NCI-H2171 (cell line): ENCODE results near the gene HS2ST1.

Experiments used
- DNase-seq: peaks from one replicate; lab custom pipeline; 2025; lab: John Stamatoyannopoulos, UW

HS2ST1 gene

GRCh38 chr1:87115317-87115890 is 201.0 kb downstream of the HS2ST1 start:
- DNase-seq: no peak

DNA sequence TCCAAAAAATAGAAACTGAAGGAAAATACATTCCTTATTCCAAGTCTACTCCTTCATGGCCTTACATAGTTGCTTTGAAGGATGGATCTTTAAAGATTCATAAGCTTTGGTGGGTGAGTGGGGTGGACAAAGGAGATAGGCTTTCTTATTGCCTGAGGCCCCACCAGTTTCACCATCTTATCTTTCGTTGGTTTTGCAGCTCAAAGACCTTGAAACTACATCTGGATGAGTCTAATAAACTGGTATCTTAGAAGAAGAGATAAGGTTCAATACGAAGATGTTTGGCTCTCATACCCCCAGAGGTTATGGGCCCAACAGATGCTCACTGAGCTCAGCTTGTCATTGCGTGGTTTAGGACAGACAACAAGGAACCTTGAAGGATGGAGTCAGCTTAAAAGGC is 201.5 kb downstream of the HS2ST1 start:
- DNase-seq: no peak

DNA sequence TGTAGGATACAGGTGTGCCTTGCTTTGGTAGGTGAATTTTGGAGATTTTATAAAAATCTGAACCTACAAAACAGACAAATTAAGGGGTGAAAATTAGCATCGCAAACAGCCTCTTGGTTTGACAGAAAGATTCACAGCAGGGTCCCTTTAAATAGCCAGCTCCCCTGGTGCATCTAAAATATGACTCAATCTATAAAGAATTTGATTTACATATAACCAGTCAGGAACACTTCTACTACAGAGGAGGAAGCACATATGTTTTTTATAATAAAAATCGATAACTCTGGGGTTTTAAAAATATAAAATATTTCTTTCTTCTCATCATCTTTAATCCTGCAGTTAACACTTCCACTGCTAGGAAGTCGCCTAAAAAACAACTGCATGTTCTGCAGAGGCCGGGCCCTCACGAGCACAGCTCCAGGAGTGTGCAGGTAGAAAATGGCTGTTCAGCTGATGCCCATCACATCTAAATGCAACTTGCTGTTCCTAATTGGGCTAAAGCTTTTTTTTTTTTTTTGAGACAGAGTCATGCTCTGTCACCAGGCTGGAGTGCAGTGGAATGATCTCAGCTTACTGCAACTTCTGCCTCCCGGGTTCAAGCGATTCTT is 203.4 kb downstream of the HS2ST1 start:
- no peak for DNase-seq

DNA sequence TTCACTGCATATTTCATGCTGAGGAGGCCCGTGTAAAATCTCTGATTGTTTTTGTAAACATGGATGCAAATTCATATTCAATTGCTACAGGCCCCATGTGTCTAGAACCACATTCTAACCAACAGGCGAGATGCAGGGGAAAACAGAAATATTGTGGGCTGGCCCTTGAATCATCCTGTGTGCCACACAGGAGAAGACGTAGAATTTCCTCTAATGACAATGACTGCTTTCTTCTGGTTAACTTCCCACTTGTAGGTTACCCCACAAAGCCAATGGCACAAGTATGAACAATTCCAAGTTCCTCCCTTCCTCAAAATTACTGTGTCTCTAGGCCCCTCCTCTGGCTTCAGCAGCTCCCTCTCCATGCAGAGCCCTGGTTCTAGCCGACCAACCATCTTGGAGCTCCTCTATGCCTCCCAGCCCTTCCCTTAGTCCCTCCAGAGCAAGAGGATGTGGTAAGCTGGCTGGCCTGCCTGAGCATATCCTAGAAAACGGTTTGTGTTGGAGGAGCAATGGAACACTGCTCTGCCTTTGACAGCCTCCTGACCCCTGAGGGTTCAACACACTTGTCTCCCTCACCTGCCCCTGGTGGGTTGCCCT is 205.2 kb downstream of the HS2ST1 start:
- DNase-seq: no peak

DNA sequence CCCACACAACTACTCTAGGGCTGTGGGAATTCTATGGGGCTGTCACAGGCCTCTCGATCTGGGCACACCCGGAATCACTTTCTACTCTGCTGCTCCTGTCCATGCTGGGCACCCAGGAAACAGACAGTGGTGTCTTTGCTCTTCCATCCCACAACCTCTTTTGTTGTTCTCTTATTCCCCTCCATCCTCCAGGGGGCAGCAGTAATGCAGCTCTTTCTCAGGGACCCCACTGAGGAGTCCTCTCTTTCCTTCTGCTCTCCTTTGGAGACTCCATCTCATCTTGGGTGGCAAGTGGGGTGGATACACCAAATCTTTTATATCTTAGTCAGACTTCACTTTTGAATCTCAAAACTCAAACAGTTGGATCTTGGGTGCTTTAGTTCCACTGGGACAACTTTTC is 206.3 kb downstream of the HS2ST1 start:
- no peak for DNase-seq

- DNase-seq: no peak
Observed at GRCh38 chr1:87121711-87122163, 207.3 kb downstream of the HS2ST1 start.

- no peak for DNase-seq
Observed at GRCh38 chr1:87122243-87122642, 207.8 kb downstream of the HS2ST1 start.

GRCh38 chr1:87123610-87124009 is 209.2 kb downstream of the HS2ST1 start:
- no peak for DNase-seq

DNA sequence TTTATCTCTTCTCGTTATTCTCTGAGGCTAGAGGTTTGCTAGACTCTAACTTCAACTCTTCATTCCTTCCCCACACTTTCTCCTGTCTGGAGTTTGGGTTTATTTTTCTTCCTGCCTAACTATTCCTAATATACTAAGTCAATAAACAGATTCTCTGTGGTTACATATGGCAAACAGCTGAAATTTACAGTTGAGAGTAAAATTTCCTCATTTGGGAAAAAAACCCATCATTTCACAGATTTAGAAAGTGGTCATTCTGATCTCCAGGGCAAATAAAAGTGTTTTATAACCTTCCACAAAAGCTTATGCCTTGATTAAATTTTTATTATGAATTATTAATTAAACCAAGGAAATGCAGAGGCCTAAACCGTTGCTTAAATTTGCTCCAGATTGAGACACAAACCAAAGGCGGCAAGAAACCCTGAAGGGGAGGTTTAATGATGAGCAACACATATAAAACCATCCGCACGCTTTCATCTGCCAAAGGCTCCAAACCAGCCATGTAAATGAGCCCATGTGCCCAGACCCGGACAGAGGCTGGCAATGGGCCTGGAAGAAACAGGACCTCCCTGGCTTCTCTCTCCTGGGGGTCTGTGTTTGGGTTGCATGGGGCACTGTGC is 212.6 kb downstream of the HS2ST1 start:
- DNase-seq: no peak

DNA sequence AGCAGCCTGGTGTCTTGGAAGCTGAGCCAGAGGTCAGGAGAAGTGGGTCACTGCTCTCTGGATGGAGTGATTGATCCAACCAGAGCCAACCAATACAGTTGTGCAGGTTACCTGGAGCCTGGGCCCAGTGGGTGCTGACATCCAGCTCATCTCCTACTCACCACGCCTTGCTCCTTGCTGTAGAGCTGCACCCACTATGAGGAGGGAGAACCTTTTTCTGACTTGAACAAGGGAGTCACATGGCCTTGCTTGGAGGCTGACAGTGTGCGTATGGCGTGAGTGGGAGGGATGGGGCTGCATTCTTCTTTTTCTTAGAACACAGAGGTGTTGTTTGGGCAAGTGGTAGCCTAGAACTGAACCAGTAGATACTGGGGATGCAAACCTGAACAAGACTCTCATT is 213.1 kb downstream of the HS2ST1 start:
- DNase-seq: no peak

GRCh38 chr1:87129038-87129437 is 214.6 kb downstream of the HS2ST1 start:
- DNase-seq: no peak

- no peak for DNase-seq
Observed at GRCh38 chr1:87129606-87130005, 215.2 kb downstream of the HS2ST1 start.

- DNase-seq: no peak
Observed at GRCh38 chr1:87130438-87130837, 216.0 kb downstream of the HS2ST1 start.

DNA sequence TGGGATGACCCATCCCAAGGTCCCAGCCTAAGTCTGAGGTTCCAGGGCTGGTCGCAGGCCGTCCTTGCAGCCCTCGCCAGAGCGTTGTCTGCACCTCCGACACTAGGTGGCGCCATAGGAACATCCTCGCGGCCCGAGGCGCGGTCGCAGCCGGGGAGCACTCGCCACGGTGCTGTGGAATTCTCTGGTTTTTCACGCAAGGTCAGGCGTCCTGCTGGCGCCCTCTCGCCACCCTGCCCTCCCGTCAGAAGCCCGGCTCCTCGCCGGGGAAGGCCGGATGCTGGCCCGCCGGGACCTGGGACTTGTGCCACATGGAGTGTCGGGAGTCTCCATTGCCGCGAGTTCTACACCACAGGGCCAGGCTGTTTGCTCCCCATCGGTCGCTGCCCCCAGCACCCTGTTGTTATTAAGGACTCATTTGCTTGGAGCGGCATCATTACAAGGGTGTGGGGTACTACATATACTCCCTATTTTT is 217.4 kb downstream of the HS2ST1 start:
- peak; percentile 59 for DNase-seq

DNA sequence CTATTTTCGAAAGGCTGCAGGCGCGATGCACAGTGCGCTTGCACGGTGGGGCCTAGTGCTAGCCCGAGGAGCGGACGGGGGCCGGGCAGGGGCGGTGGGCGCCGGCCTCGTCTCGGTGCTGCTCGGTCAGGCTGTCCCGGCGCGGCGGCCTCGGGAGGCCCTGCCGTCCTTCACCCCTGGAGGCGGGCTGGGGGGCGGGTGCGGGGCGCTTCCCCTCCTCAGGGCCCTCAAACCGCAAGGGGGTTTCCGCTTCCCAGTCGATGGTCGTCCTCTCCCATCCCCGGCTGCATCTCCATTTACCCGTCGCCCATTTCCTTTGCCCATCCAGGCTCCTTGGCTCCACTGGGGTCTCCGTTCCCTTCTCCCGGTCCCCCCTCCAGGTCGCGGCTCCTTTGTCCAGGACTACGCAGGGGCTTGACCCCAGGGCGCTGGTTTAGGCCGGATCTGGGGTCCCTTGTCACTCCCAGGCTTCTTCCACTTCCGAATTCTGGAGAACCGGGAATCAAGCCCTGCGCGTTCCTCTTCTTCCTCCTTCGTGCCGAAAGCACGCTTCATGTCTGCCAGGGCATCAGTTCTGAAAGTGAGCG is 217.9 kb downstream of the HS2ST1 start:
- no peak for DNase-seq

DNA sequence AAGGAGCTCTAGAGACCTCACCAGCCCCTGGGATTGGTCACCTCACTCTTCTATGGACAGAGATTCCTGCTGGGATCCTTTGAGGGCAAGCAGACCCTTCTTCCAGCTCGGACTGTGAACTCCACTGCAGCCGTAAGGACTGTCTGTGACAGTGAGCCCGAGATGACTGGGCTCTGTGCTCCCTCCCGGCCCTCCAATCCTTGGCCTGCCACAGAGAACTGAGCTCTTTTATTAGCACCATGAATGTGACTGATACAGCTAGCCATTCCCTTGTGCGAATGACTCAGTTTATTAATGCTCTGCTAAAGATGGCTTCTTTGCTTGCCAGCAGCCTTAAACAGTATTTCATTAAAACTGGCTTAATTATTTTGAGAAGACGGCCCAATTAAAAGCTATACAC is 219.6 kb downstream of the HS2ST1 start:
- no peak for DNase-seq

GRCh38 chr1:87134625-87135328 is 220.3 kb downstream of the HS2ST1 start:
- DNase-seq: no peak

GRCh38 chr1:87135329-87135712 is 220.9 kb downstream of the HS2ST1 start:
- no peak for DNase-seq

GRCh38 chr1:87136607-87137341 is 222.3 kb downstream of the HS2ST1 start:
- DNase-seq: no peak

DNA sequence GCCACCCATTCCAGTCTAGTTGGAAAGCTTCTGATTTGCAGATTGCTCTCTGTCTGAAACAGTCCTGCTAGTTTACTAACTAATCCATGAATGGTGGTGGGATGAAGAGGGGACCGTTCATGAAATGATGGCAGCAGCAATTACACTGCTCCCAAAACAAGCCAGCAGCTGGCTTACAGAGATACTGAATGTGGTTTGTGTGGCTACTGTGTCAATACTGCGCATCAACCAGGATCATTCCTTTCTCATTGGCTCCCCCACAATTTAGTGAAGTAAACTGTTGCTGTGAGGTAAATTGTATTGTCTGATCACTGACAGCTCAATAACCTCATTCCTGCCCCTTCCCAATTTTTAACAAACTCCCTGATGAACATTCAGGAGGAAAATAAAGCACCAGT is 222.9 kb downstream of the HS2ST1 start:
- DNase-seq: no peak

DNA sequence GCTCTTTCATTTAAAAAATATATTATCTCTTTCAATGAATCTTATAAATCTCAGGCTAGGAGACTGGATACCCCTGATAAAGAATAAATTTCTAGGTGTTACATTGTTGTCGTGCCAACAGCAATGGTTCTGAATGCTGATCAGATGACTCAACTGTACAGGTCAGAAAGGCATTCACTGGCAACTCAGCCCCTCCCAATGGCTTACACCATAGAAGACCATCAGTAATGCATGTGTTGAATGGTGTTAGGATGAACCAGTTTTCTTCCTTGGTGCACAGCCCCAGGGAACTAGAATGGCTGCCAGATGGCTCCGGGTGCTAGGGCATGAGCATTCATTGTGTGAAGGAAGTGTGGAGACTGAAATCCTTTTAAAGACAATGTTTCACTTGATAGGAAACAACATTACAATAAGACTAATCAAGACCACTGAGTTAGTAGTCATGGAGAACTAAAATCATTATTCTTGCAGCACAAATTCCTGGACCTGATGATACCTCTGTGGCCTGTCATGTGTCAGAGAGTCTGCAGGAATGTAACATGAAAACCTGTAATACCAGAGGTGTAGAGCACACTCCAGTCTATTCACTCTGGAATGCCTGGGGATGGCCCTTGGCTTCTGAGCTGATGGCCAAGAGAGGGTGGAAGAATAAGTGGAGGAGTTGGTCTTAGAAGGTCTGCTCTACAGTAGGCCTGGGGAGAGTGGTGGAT is 226.6 kb downstream of the HS2ST1 start:
- DNase-seq: no peak
